Peyer's patch (tissue), 4 donors: ENCODE data around the gene TUBGCP2. TPM values are rescaled to one million over a fixed set of nuclear protein-coding genes. Genes with fewer than 3 reads are reported as not detected.
"Not testable (repeated sequence)": the region's sequence is repeated elsewhere in the genome, so short reads cannot be mapped to it uniquely, and the experiment has no call there.

Experiments
- DNase-seq, 3 donors: peaks; one replicate each; pipeline ENCODE4 v3.0.0-alpha.2; 2017 to 2019
- H3K27ac ChIP-seq, 4 donors: fragments of 200-600 bp; sonication (generic); one replicate each; pipeline ENCODE4 v1.5.1; 2016 to 2019
- H3K27me3 ChIP-seq, 2 donors: fragments of 200-600 bp; sonication (generic); one replicate each; pipeline ENCODE4 v1.5.1; 2019
- H3K36me3 ChIP-seq, 3 donors: fragments of 200-600 bp; sonication (generic); one replicate each; pipeline ENCODE4 v1.5.1; 2016 to 2019
- H3K4me1 ChIP-seq, 4 donors: fragments of 200-600 bp; sonication (generic); one replicate each; pipeline ENCODE4 v1.5.1; 2016 to 2019
- H3K4me3 ChIP-seq, 4 donors: fragments of 200-600 bp; sonication (generic); 1 replicate in 3 of 4; 2 replicates in 1 of 4; pipeline ENCODE4 v1.5.1; 2016 to 2019; ENCODE audit warnings: mild to moderate bottlenecking in 1 of 4
- H3K9me3 ChIP-seq, 4 donors: fragments of 200-600 bp; sonication (generic); one replicate each; pipeline ENCODE4 v1.5.1; 2016 to 2019; ENCODE audit warnings: mild to moderate bottlenecking in 1 of 4
- POLR2A ChIP-seq, 2 donors: fragments of 450-650 bp; IDR thresholded peaks; one replicate each; pipeline ENCODE4 v1.5.1; 2017; ENCODE audit warnings: antibody characterized with exemption in 2 of 2, mild to moderate bottlenecking in 2 of 2, moderate library complexity in 2 of 2
- total RNA-seq, 4 donors: library from RNA; depleted of rRNA; stranded (reverse); fragments of >200 nt; gene quantifications; one replicate each; pipeline ENCODE4 v1.1.0, GENCODE V29; 2016
- TF ChIP-seq, protein P1 (sequence below), 6 experiments: fragments of 450-650 bp in 4 of 6; fragments of 200-600 bp in 2 of 6; sonication (generic) in 1 of 6; IDR thresholded peaks; one replicate each; pipeline ENCODE4 v1.5.1; 2017 to 2019; ENCODE audit warnings: antibody characterized with exemption in 6 of 6, mild to moderate bottlenecking in 3 of 6, moderate library complexity in 1 of 6

The TUBGCP2 gene
- total RNA-seq, 4 donors from 2014 or later, result 40.1 to 85.0 (median 67.8) TPM

- Histone ChIP-seq H3K36me3 (peaks cover 0 to 5% (median 0%) of the 10 kb centered on the region in 3 donors), H3K4me3 (no peak overlapping the region), H3K9me3 (no peaks in the 10 kb centered on the region), H3K4me1 (peaks cover 0 to 13% (median 5%) of the 10 kb centered on the region in 4 donors), H3K27me3 (no peaks in the 10 kb centered on the region), H3K27ac (no peak overlapping the region)
- TF ChIP-seq, protein P1, sequence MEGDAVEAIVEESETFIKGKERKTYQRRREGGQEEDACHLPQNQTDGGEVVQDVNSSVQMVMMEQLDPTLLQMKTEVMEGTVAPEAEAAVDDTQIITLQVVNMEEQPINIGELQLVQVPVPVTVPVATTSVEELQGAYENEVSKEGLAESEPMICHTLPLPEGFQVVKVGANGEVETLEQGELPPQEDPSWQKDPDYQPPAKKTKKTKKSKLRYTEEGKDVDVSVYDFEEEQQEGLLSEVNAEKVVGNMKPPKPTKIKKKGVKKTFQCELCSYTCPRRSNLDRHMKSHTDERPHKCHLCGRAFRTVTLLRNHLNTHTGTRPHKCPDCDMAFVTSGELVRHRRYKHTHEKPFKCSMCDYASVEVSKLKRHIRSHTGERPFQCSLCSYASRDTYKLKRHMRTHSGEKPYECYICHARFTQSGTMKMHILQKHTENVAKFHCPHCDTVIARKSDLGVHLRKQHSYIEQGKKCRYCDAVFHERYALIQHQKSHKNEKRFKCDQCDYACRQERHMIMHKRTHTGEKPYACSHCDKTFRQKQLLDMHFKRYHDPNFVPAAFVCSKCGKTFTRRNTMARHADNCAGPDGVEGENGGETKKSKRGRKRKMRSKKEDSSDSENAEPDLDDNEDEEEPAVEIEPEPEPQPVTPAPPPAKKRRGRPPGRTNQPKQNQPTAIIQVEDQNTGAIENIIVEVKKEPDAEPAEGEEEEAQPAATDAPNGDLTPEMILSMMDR (IDR thresholded peaks at IDR 0.05), result no peak
- no peak for TF ChIP-seq POLR2A (IDR thresholded peaks at IDR 0.05)
- no peak for DNase-seq
These were observed 40.1 kb downstream of the TUBGCP2 start for GRCh38 chr10:133268532-133268931.

- Histone ChIP-seq H3K27me3 (no peaks in the 10 kb centered on the region), H3K27ac (no peak overlapping the region), H3K4me3 (no peak overlapping the region), H3K36me3 (peaks cover 0 to 5% (median 0%) of the 10 kb centered on the region in 3 donors), H3K4me1 (peaks cover 0 to 17% (median 5%) of the 10 kb centered on the region in 4 donors), H3K9me3 (no peaks in the 10 kb centered on the region)
- no peak for DNase-seq
- no peak for TF ChIP-seq POLR2A (IDR thresholded peaks at IDR 0.05)
- TF ChIP-seq, protein P1 (IDR thresholded peaks at IDR 0.05), result no peak
These were observed 40.8 kb downstream of the TUBGCP2 start for GRCh38 chr10:133267829-133268228.

- Histone ChIP-seq H3K9me3 (no peaks in the 10 kb centered on the region), H3K27me3 (no peaks in the 10 kb centered on the region), H3K27ac (no peak overlapping the region), H3K4me1 (peaks cover 0 to 22% (median 7%) of the 10 kb centered on the region in 4 donors), H3K36me3 (peaks cover 0 to 5% (median 0%) of the 10 kb centered on the region in 3 donors), H3K4me3 (no peak overlapping the region)
- DNase-seq, result no peak
- TF ChIP-seq, protein P1 (IDR thresholded peaks at IDR 0.05), result no peak
- TF ChIP-seq POLR2A (IDR thresholded peaks at IDR 0.05), result no peak
These were observed 41.4 kb downstream of the TUBGCP2 start for GRCh38 chr10:133267293-133267692.

- H3K4me3 ChIP-seq, result no peak overlapping the region
- no peak for DNase-seq
- TF ChIP-seq, protein P1 (IDR thresholded peaks at IDR 0.05), result no peak
- TF ChIP-seq POLR2A (IDR thresholded peaks at IDR 0.05), result no peak
These were observed 42.4 kb downstream of the TUBGCP2 start for GRCh38 chr10:133266056-133266795.

GRCh38 chr10:133265052-133265451 lies 43.6 kb downstream of the TUBGCP2 start:
- not testable (repeated sequence) for H3K27me3 ChIP-seq, H3K36me3 ChIP-seq, DNase-seq, H3K9me3 ChIP-seq, H3K4me3 ChIP-seq, H3K27ac ChIP-seq
- peaks cover 0 to 35% (median 8%) of the 10 kb centered on the region in 4 donors for H3K4me1 ChIP-seq

More at GRCh38 chr10:133266056-133266795, 42.4 kb downstream of the TUBGCP2 start:
- Histone ChIP-seq H3K4me1 (peaks cover 0 to 27% (median 8%) of the 10 kb centered on the region in 4 donors), H3K27me3 (no peaks in the 10 kb centered on the region), H3K36me3 (peaks cover 0 to 5% (median 0%) of the 10 kb centered on the region in 3 donors), H3K9me3 (no peaks in the 10 kb centered on the region), H3K27ac (no peak overlapping the region)

- no peaks in the 10 kb centered on the region for H3K27me3 ChIP-seq
- H3K4me1 ChIP-seq, result peaks cover 2 to 41% (median 8%) of the 10 kb centered on the region in 4 donors
- DNase-seq, result peak in 2 of 3 donors; percentile 37 to 78
- H3K36me3 ChIP-seq, result peaks cover 0 to under 1% (median 0%) of the 10 kb centered on the region in 3 donors
- H3K4me3 ChIP-seq, result no peak overlapping the region
- H3K9me3 ChIP-seq, result no peaks in the 10 kb centered on the region
- H3K27ac ChIP-seq, result peak overlapping the region in 2 of 4 donors; percentile 17 to 30
- TF ChIP-seq, protein P1 (IDR thresholded peaks at IDR 0.05), result no peak
- no peak for TF ChIP-seq POLR2A (IDR thresholded peaks at IDR 0.05)
These were observed 44.2 kb downstream of the TUBGCP2 start for GRCh38 chr10:133264461-133264860.
